Measurements from ENCODE around the gene MS4A4A.

DNA sequence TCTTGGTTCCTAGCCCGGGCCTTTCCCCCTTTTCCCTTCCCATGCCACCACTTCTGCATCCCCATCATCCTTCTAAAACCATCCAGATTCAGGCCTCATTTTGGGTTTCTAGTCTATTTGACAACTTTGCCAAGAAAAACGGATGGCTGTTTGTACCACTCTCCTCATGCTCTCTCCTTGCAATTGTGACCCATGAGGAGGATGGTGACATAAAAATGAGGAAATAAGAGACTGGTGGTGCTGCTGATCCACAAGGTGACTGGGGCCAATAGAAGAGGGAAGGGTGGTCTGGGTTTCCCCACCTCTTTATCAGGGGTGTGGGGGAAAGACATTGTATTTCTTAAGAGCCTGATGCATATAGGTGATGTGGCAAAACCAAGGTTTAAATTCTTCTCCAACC is 1.0 kb downstream of the MS4A4A start:
- TF ChIP-seq, protein P1, sequence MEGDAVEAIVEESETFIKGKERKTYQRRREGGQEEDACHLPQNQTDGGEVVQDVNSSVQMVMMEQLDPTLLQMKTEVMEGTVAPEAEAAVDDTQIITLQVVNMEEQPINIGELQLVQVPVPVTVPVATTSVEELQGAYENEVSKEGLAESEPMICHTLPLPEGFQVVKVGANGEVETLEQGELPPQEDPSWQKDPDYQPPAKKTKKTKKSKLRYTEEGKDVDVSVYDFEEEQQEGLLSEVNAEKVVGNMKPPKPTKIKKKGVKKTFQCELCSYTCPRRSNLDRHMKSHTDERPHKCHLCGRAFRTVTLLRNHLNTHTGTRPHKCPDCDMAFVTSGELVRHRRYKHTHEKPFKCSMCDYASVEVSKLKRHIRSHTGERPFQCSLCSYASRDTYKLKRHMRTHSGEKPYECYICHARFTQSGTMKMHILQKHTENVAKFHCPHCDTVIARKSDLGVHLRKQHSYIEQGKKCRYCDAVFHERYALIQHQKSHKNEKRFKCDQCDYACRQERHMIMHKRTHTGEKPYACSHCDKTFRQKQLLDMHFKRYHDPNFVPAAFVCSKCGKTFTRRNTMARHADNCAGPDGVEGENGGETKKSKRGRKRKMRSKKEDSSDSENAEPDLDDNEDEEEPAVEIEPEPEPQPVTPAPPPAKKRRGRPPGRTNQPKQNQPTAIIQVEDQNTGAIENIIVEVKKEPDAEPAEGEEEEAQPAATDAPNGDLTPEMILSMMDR (IDR thresholded peaks at IDR 0.05; ENCODE audit: borderline replicate concordance, extremely low read depth, low read length, poor library complexity, severe bottlenecking), result no peak
- TF ChIP-seq EZH2 (IDR thresholded peaks at IDR 0.05; ENCODE audit: borderline replicate concordance, low read depth, low read length, severe bottlenecking), result no peak
